Endothelial cell of umbilical vein (primary cell): ENCODE data around the gene NOX1.

Experiments
- CTCF ChIP-seq, 2 donors: IDR thresholded peaks; 1 replicate in 1 of 2; 2 replicates in 1 of 2; pipeline ENCODE4 v1.5.1; 2011; ENCODE audit warnings: low read length in 2 of 2, mild to moderate bottlenecking in 2 of 2, moderate library complexity in 2 of 2, control low read depth in 1 of 2, inconsistent platforms in 1 of 2, low read depth in 1 of 2; ENCODE audit not compliant: insufficient read depth in 1 of 2; ENCODE audit errors: extremely low read depth in 1 of 2
- EZH2 ChIP-seq: IDR thresholded peaks from 2 replicates; pipeline ENCODE4 v1.6.1; 2012; ENCODE audit warnings: borderline replicate concordance, low read depth, mild to moderate bottlenecking, moderate library complexity, low read length, inconsistent platforms; ENCODE audit not compliant: severe bottlenecking
- FOS ChIP-seq: IDR thresholded peaks from 2 replicates; pipeline ENCODE4 v1.6.1; 2011; ENCODE audit warnings: mild to moderate bottlenecking, low read length, moderate library complexity, borderline replicate concordance; ENCODE audit not compliant: insufficient read depth
- GATA2 ChIP-seq: IDR thresholded peaks from 2 replicates; pipeline ENCODE4 v1.7.0; 2011; ENCODE audit warnings: low read depth, mild to moderate bottlenecking, moderate library complexity, mixed read lengths, low read length; ENCODE audit not compliant: insufficient read length, insufficient read depth
- JUN ChIP-seq: IDR thresholded peaks from 2 replicates; pipeline ENCODE4 v1.6.1; 2011; ENCODE audit warnings: borderline replicate concordance, low read depth; ENCODE audit not compliant: insufficient read length, insufficient read depth
- MAX ChIP-seq: IDR thresholded peaks from 2 replicates; pipeline ENCODE4 v1.6.1; 2011; ENCODE audit not compliant: insufficient read depth, insufficient read length
- MYC ChIP-seq: IDR thresholded peaks from one replicate; pipeline ENCODE4 v1.6.1; 2011; ENCODE audit warnings: mild to moderate bottlenecking, low read depth, low read length
- POLR2A ChIP-seq: IDR thresholded peaks from 2 replicates; pipeline ENCODE4 v1.6.1; 2012; ENCODE audit warnings: low read depth, mild to moderate bottlenecking, control low read depth, low read length
- POLR2AphosphoS5 ChIP-seq: IDR thresholded peaks from 2 replicates; pipeline ENCODE4 v1.6.1; 2012; ENCODE audit warnings: low read depth, mild to moderate bottlenecking, control low read depth, low read length, moderate library complexity; ENCODE audit not compliant: insufficient read depth

GRCh38 chrX:100819837-100820666 is 54.1 kb downstream of the NOX1 start, which contains the start of gene CSTF2:
- peak; percentile 73 for TF ChIP-seq POLR2A
- no peak for TF ChIP-seq EZH2
- TF ChIP-seq MAX: peak; percentile 15
- peak in 1 of 2 donors; percentile 15 for TF ChIP-seq CTCF (IDR thresholded peaks at IDR 0.05; ENCODE audit: extremely low read depth in 1 of 2, insufficient read depth in 1 of 2, low read depth in 1 of 2, low read length in 2 of 2)
- peak; percentile 52 for TF ChIP-seq POLR2AphosphoS5
- TF ChIP-seq GATA2: no peak
- no peak for TF ChIP-seq FOS
- no peak for TF ChIP-seq MYC
- TF ChIP-seq JUN: no peak
